Effector memory CD4-positive, alpha-beta T cell (primary cell): ENCODE results near the gene PPP2R3C.
"Not testable (repeated sequence)": the region's sequence is repeated elsewhere in the genome, so short reads cannot be mapped to it uniquely, and the experiment has no call there.

ENCODE experiments used
- DNase-seq, 3 donors: peaks; one replicate each; pipeline ENCODE4 v3.0.0-alpha.2; 2020
- H3K27ac ChIP-seq: 2 replicates; pipeline ENCODE4 v1.7.0; 2013; ENCODE audit warnings: mild to moderate bottlenecking, low read length, moderate library complexity; ENCODE audit not compliant: insufficient read depth, poor library complexity, severe bottlenecking
- H3K27me3 ChIP-seq: replicated peaks from 2 replicates; pipeline ENCODE4 v1.7.0; 2013; ENCODE audit warnings: mild to moderate bottlenecking, low read length; ENCODE audit not compliant: insufficient read depth, control insufficient read depth, poor library complexity, severe bottlenecking
- H3K36me3 ChIP-seq: 2 replicates; pipeline ENCODE4 v1.7.0; 2013; ENCODE audit warnings: mild to moderate bottlenecking, low read length, moderate library complexity; ENCODE audit not compliant: control insufficient read depth, insufficient read depth
- H3K4me1 ChIP-seq: 2 replicates; pipeline ENCODE4 v1.7.0; 2013; ENCODE audit warnings: low read length, mild to moderate bottlenecking; ENCODE audit not compliant: control insufficient read depth, insufficient read depth, poor library complexity, severe bottlenecking
- H3K4me3 ChIP-seq: 2 replicates; pipeline ENCODE4 v1.7.0; 2013; ENCODE audit warnings: low read length, low read depth, mild to moderate bottlenecking; ENCODE audit not compliant: insufficient read depth, poor library complexity, severe bottlenecking
- H3K9me3 ChIP-seq: 2 replicates; pipeline ENCODE4 v1.7.0; 2013; ENCODE audit warnings: mild to moderate bottlenecking, low read length, moderate library complexity; ENCODE audit not compliant: control insufficient read depth

PPP2R3C gene

DNA sequence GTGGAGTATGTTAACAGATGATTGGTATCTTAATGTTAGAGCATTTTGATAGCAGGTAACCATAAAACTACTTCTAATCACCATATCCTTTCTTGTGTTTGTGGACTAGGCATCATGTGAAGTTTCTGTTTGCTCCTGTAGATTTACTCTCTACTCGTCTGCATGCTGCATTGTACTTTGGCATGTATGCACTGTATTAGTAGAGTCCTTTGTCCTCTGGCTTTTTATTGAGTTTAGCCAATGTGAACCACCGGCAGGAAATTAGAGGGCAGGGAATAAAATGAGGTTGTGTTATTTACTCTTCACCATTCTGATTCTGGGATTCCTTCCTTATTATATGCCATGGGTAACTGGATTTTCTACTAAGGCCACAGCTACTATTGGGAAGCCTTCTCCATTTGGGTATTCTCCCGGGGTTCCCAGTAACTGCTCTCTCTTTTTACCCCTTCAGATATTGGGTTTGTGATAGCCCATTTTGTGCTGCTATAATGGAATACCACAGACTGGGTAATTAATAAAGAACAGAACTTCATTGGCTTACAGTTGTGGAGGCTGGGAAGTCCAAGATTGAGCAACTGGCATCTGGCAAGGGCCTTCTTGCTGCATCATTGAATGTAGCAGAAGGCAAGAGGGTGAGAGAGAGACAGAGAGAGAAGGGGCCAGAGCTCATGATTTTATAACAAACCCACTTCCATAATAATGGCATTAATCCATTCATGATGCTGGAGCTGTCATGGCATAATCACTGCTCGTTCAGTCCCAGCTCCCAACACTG is 53.4 kb downstream of the PPP2R3C start:
- Histone ChIP-seq H3K36me3 (peaks cover 16% of the 10 kb centered on the region), H3K27ac (no peak overlapping the region), H3K4me3 (no peak overlapping the region)

GRCh38 chr14:35065731-35066130 is 56.1 kb downstream of the PPP2R3C start:
- DNase-seq, H3K4me1 ChIP-seq, H3K4me3 ChIP-seq, H3K27me3 ChIP-seq, H3K9me3 ChIP-seq, H3K27ac ChIP-seq: not testable (repeated sequence)
- H3K36me3 ChIP-seq: peaks cover 16% of the 10 kb centered on the region

More for the DNA sequence above, 53.4 kb downstream of the PPP2R3C start:
- Histone ChIP-seq H3K4me1 (no peaks in the 10 kb centered on the region), H3K27me3 (no peaks in the 10 kb centered on the region), H3K9me3 (no peaks in the 10 kb centered on the region)
- DNase-seq: no peak

- DNase-seq, H3K27ac ChIP-seq, H3K4me1 ChIP-seq, H3K9me3 ChIP-seq, H3K4me3 ChIP-seq, H3K27me3 ChIP-seq: not testable (repeated sequence)
- H3K36me3 ChIP-seq: peaks cover 16% of the 10 kb centered on the region
These were observed 60.5 kb downstream of the PPP2R3C start for GRCh38 chr14:35061113-35061791.

DNA sequence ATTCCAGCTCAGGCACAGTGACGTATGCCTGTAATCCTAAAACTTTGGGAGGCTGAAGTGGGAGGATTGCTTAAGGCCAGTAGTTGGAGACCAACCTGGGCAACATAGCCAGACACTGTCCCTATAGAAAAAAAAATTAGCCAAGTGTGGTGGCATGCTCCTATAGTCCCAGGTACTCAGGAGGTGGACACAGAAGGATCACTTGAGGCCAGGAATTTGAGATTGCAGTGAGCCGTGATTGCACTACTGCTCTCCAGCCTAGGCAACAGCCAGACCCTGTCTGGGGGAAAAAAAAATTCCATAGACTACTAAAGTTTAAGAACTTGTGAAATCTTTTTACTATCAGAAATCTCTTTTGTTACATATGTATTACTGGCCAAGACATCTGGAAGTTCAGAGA is 69.2 kb downstream of the PPP2R3C start:
- DNase-seq: no peak
- H3K36me3 ChIP-seq: peaks cover 10% of the 10 kb centered on the region
- peaks cover 6% of the 10 kb centered on the region for H3K4me1 ChIP-seq
- no peak overlapping the region for H3K4me3 ChIP-seq
- H3K27ac ChIP-seq: no peak overlapping the region
- no peaks in the 10 kb centered on the region for H3K27me3 ChIP-seq
- no peaks in the 10 kb centered on the region for H3K9me3 ChIP-seq

DNA sequence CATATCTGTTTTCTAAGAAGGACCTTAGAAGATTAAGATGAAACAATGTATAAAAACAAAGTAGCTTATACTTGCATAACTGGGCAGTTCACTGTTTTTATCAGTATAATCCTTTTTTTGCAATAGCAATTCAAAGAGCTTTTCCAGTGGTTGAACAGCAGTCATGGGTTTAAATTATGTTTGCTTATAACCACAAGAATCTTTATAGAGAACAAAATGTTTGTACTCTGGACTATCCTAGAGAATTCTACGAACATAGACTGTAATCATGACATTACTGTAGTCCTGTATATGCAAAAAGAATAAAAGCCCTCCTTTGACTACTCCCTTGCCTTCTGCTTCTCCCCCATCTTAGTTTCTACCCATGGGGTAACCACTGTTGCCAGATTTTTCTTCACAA is 70.0 kb downstream of the PPP2R3C start:
- no peaks in the 10 kb centered on the region for H3K9me3 ChIP-seq
- H3K4me1 ChIP-seq: peaks cover 13% of the 10 kb centered on the region
- peaks cover 5% of the 10 kb centered on the region for H3K36me3 ChIP-seq
- no peak overlapping the region for H3K4me3 ChIP-seq
- no peak for DNase-seq
- H3K27me3 ChIP-seq: no peaks in the 10 kb centered on the region
- H3K27ac ChIP-seq: no peak overlapping the region

- Histone ChIP-seq H3K27ac (no peak overlapping the region), H3K9me3 (no peaks in the 10 kb centered on the region), H3K36me3 (peaks cover 5% of the 10 kb centered on the region), H3K4me3 (no peak overlapping the region), H3K4me1 (peaks cover 13% of the 10 kb centered on the region), H3K27me3 (no peaks in the 10 kb centered on the region)
- no peak for DNase-seq
These were observed 71.1 kb downstream of the PPP2R3C start for GRCh38 chr14:35050652-35051051.

DNA sequence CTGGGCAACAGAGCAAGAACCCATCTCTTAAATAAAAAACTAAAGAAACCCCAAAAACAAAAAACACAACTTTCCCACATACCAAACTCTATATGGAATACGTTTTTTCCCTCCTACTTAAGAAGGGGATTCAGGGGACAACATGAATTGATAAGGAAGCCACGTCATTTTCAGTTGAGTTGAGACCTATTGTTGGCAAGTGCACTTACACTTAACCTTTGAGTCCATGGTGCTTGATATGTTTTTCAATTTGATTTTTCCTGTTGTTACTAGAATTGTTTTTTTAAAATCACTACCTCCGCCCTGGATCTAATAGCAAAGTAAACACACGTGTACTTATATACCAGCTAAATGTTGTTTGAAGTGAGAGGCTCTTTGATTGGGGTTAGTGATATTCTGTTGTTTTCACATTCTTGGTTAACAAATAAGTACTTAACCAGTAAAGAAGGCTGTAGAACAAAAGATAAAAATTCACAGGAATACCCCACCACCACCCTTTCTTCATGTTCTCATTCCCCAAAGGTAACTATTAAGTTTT is 73.7 kb downstream of the PPP2R3C start:
- Histone ChIP-seq H3K4me1 (peaks cover 13% of the 10 kb centered on the region), H3K27me3 (no peaks in the 10 kb centered on the region), H3K36me3 (peaks cover 5% of the 10 kb centered on the region), H3K9me3 (no peaks in the 10 kb centered on the region), H3K27ac (no peak overlapping the region), H3K4me3 (no peak overlapping the region)
- no peak for DNase-seq

DNA sequence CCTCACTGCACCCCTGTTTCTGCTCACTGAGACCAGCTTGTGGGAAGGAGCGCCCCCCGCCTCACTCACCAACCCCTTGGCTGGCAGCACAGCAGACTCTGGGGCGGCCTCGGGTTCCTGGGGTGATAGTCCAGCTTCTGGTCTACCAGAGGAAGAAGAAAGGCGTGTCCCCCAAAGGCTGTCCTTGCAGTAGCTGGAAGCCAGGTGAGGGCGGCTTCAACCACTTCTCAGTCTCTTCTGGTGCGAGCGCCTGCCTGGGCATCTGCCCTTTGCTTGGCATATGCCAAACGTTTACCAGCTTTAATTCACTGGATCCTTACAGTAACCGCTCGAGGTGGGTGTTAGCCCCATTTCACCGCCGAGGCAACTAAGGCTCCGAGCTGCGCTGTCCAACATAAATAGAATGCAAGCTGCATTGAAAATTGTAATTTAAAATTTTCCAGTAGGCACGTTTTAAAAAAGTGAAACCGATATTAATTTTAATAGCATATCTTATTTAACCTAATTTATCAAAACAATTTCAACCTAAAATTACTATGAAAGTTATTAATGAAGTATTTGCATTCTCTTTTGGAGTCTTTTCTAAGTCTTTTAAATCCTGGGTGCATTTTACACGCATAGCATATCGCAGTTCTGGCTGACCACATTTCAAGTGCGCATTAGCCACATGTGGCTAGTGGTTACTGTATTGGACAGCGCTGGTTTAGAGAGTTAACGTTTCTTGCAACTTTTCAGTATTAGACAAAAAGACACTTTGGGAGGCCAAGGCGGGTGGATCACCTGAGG is 74.8 kb downstream of the PPP2R3C start:
- Histone ChIP-seq H3K27ac (peak overlapping the region; percentile 98), H3K4me3 (peak overlapping the region; percentile 92), H3K4me1 (peaks cover 13% of the 10 kb centered on the region), H3K27me3 (no peaks in the 10 kb centered on the region), H3K9me3 (no peaks in the 10 kb centered on the region), H3K36me3 (no peaks in the 10 kb centered on the region)
- peak in 1 of 3 donors; percentile 34 for DNase-seq

DNA sequence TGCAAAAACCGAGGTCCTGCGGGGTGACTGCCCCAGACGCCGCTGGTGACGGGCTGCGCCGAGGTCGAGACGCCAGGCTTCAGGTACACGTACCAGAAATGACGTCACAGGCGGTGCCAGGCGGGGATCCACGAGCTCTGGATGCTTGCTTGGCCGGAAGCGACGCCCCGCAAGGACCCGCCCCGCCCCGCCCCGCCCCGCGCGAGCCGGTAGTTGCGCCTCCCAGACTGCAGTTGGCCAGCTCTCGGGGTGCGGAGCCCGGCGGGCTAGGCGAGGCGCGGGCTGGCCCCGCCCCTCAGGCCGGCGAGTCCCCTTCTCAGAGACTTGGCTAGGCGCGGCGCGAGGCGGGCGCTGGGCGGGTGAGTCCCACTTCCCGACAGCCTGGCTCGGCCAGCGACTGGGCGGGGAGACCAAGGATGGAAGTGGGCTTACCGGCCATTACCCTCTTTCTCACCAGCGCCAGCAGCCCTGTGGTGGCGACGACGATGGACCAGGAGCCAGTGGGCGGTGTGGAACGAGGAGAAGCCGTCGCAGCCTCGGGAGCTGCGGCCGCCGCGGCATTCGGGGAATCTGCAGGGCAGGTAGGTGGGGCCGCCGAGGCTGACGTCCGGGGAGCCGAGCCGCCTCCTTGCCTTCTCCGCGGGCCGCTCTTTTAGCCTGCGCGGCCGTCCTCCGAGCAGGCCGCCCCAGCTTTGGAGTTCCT is 75.6 kb downstream of the PPP2R3C start, which contains the start of gene FAM177A1:
Gene FAM177A1, plus strand, starts transcription at position 225 of the 703 bp plus-strand sequence. Its CDS starts 192 bp downstream, at position 417.
- peak within 1 kb of the TSS; percentile 98 for H3K27ac ChIP-seq
- peak within 1 kb of the TSS; percentile 92 for H3K4me3 ChIP-seq
- H3K27me3 ChIP-seq: no peaks in the 10 kb centered on the region
- DNase-seq: peak; percentile 99 to 100 (median 99)
- H3K4me1 ChIP-seq: peaks cover 13% of the 10 kb centered on the region
- no peaks in the 10 kb centered on the region for H3K36me3 ChIP-seq
- no peaks in the 10 kb centered on the region for H3K9me3 ChIP-seq
